Activated T-cell treated with anti-CD3 and anti-CD28 coated beads, Interleukin-2, amount 50 U/mL, for 24 hours (primary cell): ENCODE results near the gene TMEM145.

Source experiments
- DNase-seq: peaks from one replicate; pipeline ENCODE4 v3.0.0-alpha.2; 2020
- H3K27ac Mint-ChIP-seq: 2 replicates; pipeline ENCODE4 v1.8.0; 2020; ENCODE audit warnings: mild to moderate bottlenecking, mixed read lengths
- H3K27me3 Mint-ChIP-seq: 2 replicates; pipeline ENCODE4 v1.8.0; 2020; ENCODE audit warnings: mixed read lengths
- H3K36me3 Mint-ChIP-seq: 2 replicates; pipeline ENCODE4 v1.8.0; 2020; ENCODE audit warnings: low read depth, mixed read lengths
- H3K4me1 Mint-ChIP-seq: 2 replicates; pipeline ENCODE4 v1.8.0; 2020; ENCODE audit warnings: low read depth, mixed read lengths
- H3K4me3 Mint-ChIP-seq: 2 replicates; pipeline ENCODE4 v1.8.0; 2020; ENCODE audit warnings: mild to moderate bottlenecking, moderate library complexity, mixed read lengths
- H3K9me3 Mint-ChIP-seq: 2 replicates; pipeline ENCODE4 v1.8.0; 2020; ENCODE audit warnings: mixed read lengths

Gene TMEM145

DNA sequence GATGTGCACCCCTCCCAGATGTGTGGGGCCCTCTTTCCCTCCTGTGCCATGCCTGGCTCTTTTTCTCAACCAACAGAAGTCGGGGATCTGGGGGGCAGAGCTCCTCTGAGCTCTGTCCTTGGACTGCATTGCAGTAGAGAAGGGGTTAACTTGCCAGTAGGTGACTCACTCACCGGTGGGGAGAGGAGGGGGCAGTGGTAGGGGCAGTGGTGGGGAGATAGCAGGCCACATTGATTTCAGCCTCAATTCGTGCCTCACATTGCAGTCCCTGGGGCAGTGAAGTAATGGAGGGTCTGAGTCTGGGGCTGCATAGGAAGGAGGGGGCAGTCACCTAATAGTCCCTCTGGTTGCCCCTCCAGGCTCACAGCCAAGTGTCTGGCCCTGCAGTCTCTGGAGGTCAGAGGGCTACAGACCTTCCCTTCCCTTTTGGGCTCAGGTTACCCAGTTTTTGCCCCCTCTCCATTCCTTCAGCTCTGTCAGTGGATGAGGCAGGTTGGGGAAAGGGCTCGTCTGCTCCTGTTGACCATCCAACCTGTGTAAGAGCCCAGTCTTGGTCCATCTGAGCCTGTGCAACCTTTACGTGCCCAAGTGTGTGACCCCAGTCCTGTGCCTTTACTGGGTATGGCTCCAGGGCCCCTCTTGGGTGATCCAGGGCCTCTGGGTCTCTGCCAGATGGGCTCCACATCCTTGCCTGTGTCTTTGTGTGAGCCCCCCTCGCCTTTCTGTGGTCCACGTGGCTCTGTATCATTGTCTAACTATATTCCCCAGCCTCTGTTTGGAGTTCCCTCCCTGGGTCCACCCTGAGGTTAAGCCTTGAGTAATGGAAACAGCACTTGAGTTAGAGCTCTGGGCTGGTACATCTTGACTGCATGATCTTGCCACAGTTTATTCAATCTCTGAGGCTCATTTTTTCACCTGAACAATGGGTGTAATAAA is 31.0 kb upstream of the TMEM145 start:
- peak overlapping the region; percentile 74 for H3K4me3 Mint-ChIP-seq
- H3K27me3 Mint-ChIP-seq = no peaks in the 10 kb centered on the region
- H3K36me3 Mint-ChIP-seq = peaks cover 27% of the 10 kb centered on the region
- no peak for DNase-seq
- no peak overlapping the region for H3K27ac Mint-ChIP-seq
- no peaks in the 10 kb centered on the region for H3K9me3 Mint-ChIP-seq
- H3K4me1 Mint-ChIP-seq = peaks cover 40% of the 10 kb centered on the region

DNA sequence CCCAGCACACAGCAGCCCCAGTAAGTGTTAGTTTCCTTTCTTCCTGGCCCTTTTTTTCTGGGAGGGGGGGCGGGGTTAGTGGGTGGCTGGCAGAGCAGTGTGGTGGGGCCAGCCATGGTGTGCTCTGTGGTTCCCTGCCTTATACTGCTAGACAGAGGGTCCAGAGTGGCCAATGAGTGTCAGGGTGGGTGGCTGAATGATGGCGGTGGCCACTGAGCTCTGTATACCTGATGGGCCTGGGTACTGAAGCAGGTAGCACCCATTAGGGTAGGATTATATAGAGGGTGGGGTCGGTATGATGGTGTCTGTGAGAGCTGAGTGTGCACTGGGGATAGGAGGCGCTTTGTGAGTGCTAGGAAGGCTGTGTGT is 30.3 kb upstream of the TMEM145 start:
- Mint-ChIP-seq H3K4me1 (peaks cover 35% of the 10 kb centered on the region), H3K27me3 (no peaks in the 10 kb centered on the region), H3K36me3 (peaks cover 30% of the 10 kb centered on the region), H3K4me3 (peak overlapping the region; percentile 74), H3K27ac (no peak overlapping the region), H3K9me3 (no peaks in the 10 kb centered on the region)
- no peak for DNase-seq

DNA sequence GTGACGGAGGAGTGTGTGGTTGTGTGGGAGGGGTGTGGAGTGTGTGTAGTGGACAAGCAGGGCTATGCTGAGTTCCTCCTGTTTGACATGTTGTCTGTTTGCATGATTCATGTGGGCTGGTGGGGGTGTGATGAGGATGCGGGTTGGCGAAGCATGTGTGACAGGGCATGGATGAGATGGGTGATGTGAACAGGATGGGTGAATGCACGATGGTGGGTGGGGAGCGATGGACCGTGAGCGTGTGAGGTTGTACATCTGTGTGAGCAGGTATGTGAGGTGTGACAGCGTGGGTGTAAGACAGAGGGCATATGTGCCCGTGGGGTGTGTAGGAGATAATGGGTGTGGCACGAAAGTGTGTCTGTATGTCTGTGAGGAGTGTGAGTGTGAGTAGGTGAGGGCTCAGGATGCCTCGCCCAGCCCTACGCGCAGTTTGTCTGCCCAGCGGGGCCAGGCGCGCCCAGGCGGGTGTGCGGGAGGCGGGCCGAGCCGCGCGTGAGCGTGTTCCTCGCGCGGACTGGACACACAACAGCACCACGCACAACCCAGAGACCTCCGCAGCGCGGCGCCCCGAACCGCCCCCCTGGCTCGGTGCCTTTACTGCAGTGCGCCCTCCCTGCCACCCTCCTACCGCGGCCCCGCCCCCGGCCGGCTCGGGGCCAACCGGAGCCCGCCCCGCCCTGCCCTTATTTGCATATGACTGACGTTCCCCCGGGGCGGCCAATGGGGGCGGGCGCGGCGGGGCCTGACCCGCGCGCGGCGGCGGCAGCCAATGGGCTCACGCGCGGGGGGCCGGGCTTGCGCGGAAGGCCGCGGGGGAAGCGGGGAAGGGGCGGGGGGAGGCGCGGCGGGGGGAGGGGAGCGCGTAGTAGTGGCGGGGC is 29.7 kb upstream of the TMEM145 start:
- Mint-ChIP-seq H3K27me3 (no peaks in the 10 kb centered on the region), H3K9me3 (no peaks in the 10 kb centered on the region), H3K27ac (no peak overlapping the region), H3K36me3 (peaks cover 32% of the 10 kb centered on the region), H3K4me1 (peaks cover 31% of the 10 kb centered on the region), H3K4me3 (no peak overlapping the region)
- DNase-seq = peak; percentile 95

DNA sequence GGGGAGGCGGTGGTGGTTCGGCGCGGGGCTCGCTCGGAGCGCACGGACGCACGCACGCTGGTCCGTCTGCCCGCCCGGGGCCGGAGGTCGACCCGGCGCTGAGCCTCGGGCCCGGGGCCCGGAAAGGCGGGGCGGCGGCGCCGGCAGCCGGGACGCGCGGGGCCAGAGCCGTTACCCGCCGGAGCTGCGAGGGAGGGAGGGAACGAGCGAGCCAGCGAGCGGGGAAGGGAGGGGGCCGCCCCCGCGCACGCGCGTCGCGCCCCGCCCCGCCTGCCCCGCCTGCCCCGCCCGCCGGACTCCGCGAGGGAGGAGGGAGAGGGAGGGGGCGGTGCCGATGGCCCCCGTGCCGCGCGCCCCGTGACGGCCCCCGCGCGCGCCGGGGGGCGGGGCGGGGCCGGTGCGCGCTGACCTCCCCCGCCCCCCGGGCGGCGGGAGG is 29.0 kb upstream of the TMEM145 start:
- H3K4me1 Mint-ChIP-seq = peaks cover 25% of the 10 kb centered on the region
- DNase-seq = no peak
- H3K9me3 Mint-ChIP-seq = no peaks in the 10 kb centered on the region
- no peaks in the 10 kb centered on the region for H3K27me3 Mint-ChIP-seq
- no peak overlapping the region for H3K4me3 Mint-ChIP-seq
- H3K27ac Mint-ChIP-seq = no peak overlapping the region
- H3K36me3 Mint-ChIP-seq = peaks cover 37% of the 10 kb centered on the region

DNA sequence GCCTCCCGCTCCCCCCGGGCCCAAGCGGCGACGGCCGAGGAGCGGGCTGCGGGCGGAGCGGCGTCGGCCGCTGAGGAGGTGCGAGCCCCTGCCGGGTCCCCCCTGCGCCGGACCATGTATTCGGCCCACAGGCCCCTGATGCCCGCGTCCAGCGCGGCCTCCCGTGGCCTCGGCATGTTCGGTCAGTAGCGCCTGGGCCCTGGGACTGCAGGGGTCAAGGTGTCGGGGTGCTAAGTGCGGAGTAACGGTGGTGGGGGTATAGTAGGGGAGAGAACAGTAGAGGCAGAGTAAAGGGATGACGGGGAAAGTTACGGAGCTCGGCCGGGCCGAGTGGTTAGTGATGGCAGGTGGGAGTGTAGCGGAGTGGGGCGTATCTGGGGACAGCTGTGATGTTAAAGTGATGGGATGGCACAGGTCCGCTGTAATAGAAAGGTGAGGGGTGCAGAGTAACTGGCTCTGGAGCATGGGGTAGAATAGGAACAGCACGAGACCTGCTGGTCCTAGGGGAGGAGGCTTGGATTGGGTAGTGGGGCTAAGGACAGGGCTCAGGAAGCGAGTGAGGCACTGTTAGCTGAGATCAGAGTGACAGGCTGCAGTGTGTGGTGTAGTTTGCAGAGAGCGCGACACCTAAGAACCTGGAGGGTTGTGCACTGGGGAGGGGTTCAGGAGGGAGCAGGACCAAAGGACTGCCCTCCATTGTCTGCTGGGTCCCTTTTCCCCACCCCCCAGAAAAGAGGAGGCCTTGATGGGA is 28.3 kb upstream of the TMEM145 start:
- Mint-ChIP-seq H3K36me3 (peaks cover 41% of the 10 kb centered on the region), H3K4me3 (peak overlapping the region; percentile 86), H3K27ac (peak overlapping the region; percentile 93), H3K27me3 (no peaks in the 10 kb centered on the region), H3K4me1 (peaks cover 18% of the 10 kb centered on the region), H3K9me3 (no peaks in the 10 kb centered on the region)
- DNase-seq = peak; percentile 55

DNA sequence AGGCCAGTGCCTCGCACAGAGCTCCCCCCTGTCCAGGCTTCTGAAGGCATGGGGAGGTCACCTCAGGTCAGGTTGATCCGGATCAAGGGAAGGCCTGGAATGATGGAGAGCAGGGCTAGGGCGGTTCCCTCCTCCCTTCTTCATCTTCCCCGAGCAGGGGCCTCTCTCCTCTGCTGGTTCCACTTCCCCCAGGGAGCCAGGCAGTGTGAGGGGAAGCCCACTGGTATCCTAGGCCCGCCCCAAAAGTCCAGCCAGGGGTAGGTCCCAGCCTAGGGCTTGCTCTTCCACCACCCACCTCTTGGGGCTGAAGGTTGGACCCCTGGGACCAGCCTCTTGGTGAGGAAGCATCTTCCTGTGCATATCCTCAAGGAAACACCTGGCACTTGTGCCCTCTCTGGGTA is 27.6 kb upstream of the TMEM145 start:
- H3K27ac Mint-ChIP-seq = peak overlapping the region; percentile 93
- H3K36me3 Mint-ChIP-seq = peaks cover 46% of the 10 kb centered on the region
- H3K4me3 Mint-ChIP-seq = peak overlapping the region; percentile 86
- DNase-seq = no peak
- H3K4me1 Mint-ChIP-seq = peaks cover 18% of the 10 kb centered on the region
- no peaks in the 10 kb centered on the region for H3K27me3 Mint-ChIP-seq
- H3K9me3 Mint-ChIP-seq = no peaks in the 10 kb centered on the region

DNA sequence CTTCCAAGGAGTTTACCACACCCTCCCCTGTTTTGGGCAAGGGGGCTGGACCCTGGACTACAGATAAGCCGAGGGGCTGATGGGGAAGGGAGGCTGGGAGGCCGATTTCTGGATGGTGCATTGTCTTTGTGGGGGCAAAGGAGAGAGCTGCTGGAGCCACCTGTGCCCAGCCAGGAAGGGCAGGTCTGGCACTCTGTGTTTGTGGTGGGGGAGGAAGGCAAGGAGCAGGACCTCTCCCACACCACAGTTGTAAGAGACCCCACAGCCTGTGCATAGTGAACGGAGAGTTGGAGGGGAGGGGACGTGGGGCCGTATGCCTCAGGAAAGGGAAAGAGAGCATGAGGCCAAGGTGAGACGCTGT is 27.1 kb upstream of the TMEM145 start:
- Mint-ChIP-seq H3K4me1 (peaks cover 18% of the 10 kb centered on the region), H3K4me3 (peak overlapping the region; percentile 86), H3K27ac (peak overlapping the region; percentile 93), H3K9me3 (no peaks in the 10 kb centered on the region), H3K36me3 (peaks cover 49% of the 10 kb centered on the region), H3K27me3 (no peaks in the 10 kb centered on the region)
- DNase-seq = no peak

DNA sequence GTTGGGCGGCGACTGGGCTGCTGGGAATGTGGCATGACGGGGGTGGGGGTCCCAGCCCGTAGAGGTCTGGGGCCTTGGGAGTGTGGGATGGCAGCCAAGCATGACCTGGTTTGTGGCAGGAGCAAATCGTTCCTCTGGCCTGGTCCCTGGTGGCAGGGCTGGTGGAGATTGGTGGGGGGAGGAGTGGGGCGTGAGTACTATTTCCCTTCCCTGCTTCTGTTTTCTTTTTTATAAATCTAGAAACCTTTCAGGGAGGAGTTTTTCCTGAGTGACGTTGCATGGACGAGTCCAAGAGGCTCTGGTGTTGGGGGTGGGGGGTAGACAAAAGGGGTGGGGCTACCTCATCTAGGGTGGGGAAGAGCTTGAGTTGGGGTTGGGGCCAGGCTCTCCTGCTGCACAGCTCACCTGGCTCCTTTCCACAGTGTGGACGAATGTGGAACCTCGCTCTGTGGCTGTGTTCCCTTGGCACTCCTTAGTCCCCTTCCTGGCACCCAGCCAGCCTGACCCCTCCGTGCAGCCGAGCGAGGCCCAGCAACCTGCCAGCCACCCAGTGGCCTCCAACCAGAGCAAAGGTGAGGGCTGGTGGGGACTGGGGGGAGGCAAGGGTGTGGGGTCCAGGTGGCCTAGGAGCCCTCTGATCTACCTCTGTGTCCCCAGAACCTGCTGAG is 26.6 kb upstream of the TMEM145 start:
- H3K4me1 Mint-ChIP-seq = peaks cover 18% of the 10 kb centered on the region
- H3K4me3 Mint-ChIP-seq = peak overlapping the region; percentile 86
- no peak for DNase-seq
- peak overlapping the region; percentile 93 for H3K27ac Mint-ChIP-seq
- no peaks in the 10 kb centered on the region for H3K27me3 Mint-ChIP-seq
- peaks cover 54% of the 10 kb centered on the region for H3K36me3 Mint-ChIP-seq
- H3K9me3 Mint-ChIP-seq = no peaks in the 10 kb centered on the region

DNA sequence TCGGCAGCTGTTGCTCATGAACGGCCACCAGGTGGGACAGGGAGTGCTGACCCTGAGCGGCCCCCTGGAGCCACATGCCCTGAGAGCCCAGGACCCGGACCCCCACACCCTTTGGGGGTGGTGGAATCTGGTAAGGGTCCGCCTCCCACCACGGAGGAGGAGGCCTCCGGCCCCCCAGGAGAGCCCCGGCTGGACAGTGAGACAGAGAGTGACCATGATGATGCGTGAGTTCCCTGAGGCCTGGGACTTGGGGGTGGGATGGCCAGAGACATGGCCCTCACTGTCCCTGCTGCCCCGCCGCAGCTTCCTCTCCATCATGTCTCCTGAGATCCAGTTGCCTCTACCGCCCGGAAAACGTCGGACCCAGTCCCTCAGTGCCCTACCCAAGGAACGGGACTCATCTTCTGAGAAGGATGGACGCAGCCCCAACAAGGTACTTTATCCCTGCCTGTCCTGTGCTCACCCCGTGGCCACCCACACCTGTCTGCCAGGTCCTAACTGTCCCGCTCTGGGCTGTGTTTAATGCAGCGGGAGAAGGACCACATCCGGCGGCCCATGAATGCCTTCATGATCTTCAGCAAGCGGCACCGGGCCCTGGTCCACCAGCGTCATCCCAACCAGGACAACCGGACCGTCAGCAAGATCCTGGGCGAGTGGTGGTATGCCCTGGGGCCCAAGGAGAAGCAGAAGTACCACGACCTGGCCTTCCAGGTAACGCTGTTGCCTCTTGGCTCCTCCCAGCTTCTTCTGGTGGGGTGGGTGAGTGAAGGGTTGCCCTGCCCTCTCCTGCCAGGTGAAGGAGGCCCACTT is 25.9 kb upstream of the TMEM145 start:
- Mint-ChIP-seq H3K9me3 (no peaks in the 10 kb centered on the region), H3K27me3 (no peaks in the 10 kb centered on the region), H3K4me1 (peaks cover 21% of the 10 kb centered on the region), H3K36me3 (peaks cover 61% of the 10 kb centered on the region), H3K27ac (peak overlapping the region; percentile 44), H3K4me3 (no peak overlapping the region)
- DNase-seq = no peak

DNA sequence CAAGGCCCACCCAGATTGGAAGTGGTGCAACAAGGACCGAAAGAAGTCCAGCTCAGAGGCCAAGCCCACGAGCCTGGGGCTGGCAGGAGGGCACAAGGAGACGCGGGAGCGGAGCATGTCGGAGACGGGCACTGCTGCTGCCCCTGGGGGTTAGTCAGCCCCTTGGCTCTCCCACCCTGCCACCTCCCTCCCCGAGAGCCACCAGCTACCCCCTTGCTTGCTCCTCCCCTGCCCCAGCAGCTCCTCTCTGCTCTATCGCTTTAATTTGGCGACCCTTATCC is 25.3 kb upstream of the TMEM145 start:
- Mint-ChIP-seq H3K27ac (peak overlapping the region; percentile 44), H3K9me3 (no peaks in the 10 kb centered on the region), H3K36me3 (peaks cover 65% of the 10 kb centered on the region), H3K4me1 (peaks cover 21% of the 10 kb centered on the region), H3K27me3 (no peaks in the 10 kb centered on the region), H3K4me3 (no peak overlapping the region)
- no peak for DNase-seq

DNA sequence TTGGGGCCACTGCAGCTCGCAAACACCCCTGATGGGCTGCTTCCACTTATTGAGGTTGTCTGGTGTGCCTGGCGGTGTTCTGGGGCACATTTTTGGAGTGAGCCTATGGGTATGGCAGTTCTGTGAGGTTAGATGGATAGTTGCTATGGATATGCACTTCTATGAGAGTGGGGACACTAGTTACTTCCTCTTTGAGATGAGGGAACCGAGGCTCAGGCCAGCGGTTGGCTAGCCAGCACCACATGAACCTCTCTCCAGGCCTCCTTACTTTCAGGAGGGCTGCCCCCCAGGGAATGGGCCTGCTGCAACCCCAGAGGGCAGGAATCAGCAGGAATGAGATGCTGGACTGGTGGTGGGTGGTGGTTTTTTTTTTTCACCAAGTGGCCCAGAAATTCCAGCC is 24.7 kb upstream of the TMEM145 start:
- Mint-ChIP-seq H3K4me1 (peaks cover 21% of the 10 kb centered on the region), H3K27ac (peak overlapping the region; percentile 20), H3K4me3 (no peak overlapping the region), H3K36me3 (peaks cover 70% of the 10 kb centered on the region), H3K27me3 (no peaks in the 10 kb centered on the region), H3K9me3 (no peaks in the 10 kb centered on the region)
- DNase-seq = no peak

DNA sequence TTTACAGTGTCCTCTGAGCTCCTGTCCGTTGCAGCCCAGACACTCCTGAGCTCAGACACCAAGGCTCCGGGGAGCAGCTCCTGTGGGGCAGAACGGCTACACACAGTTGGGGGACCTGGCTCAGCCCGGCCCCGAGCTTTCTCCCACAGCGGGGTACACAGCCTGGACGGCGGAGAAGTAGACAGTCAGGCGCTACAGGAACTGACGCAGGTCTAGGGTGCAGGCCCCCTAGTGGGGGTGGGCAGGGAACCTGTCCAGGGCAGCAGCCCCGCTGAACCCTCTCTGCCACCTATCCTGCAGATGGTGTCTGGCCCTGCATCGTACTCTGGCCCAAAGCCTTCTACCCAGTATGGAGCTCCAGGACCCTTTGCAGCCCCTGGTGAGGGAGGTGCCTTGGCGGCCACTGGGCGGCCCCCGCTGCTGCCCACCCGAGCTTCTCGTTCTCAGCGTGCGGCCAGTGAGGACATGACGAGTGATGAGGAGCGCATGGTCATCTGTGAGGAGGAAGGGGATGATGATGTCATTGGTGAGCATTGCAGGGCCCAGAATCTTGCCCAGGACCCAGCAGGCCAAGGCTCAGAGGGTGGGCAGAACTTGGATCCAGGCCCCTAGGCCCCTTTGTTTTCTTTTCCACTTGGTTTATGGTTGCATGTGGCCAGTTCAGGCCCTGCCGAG is 24.1 kb upstream of the TMEM145 start:
- peaks cover 21% of the 10 kb centered on the region for H3K4me1 Mint-ChIP-seq
- H3K27me3 Mint-ChIP-seq = no peaks in the 10 kb centered on the region
- H3K4me3 Mint-ChIP-seq = no peak overlapping the region
- H3K27ac Mint-ChIP-seq = peak overlapping the region; percentile 22
- peaks cover 76% of the 10 kb centered on the region for H3K36me3 Mint-ChIP-seq
- no peaks in the 10 kb centered on the region for H3K9me3 Mint-ChIP-seq
- DNase-seq = no peak

DNA sequence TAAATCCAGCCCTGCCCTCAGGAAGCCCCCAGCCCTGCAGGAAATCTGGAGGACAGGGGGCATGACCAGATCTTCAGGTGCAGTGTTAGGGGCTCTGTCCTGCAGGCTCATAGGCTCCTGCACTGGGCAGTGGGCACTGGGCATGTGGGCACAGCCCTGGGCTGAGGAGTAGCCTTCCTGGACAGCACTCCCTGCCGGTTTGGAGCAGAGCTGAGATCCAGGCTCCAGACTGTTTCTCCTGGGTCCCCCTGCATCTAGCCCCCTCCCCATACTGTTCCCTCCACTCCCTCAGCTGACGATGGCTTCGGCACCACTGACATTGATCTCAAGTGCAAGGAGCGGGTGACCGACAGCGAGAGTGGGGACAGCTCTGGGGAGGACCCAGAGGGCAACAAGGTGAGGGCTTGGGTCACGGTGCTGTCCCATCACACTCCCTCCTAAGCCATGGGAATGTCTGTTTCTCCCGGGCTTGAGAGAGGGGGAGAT is 23.5 kb upstream of the TMEM145 start:
- H3K27ac Mint-ChIP-seq = peak overlapping the region; percentile 5
- H3K36me3 Mint-ChIP-seq = peaks cover 82% of the 10 kb centered on the region
- no peak overlapping the region for H3K4me3 Mint-ChIP-seq
- no peak for DNase-seq
- peaks cover 21% of the 10 kb centered on the region for H3K4me1 Mint-ChIP-seq
- H3K9me3 Mint-ChIP-seq = no peaks in the 10 kb centered on the region
- H3K27me3 Mint-ChIP-seq = no peaks in the 10 kb centered on the region
